ENCODE measurements around the gene LARGE2.

DNA sequence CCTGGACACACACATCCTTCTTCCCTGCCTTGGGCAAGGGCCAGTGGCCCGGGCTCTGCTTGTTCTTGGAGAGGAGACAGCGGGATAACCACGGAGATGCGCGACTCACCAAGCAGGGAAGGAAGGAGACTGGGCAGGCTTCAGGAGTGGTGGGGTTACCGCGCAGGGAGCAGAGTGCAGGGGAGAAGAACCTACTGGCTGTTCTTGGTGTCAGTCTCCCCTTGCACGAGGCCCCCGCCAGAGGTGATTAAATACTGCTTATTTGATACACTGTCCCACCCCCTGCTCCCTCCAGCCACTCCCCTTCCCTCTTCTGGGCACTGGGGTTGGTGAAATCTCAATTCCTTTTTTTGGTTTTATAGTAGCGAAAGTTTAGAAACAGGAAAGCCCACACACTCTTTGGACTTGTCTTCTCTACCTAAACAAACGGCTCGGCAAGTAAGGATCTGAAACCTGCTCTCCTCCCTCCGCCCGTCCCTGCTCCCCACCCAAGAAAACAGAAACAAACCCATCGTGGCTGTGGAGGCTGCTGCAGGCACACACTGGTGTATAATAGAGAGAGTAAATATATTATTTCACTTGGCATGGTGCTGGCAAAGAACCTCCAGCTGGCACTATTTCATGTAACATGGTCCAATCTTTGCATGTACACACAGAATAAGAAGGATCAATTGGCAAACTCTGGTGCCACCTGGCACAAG is 10.8 kb downstream of the LARGE2 start:
- TF ChIP-seq, protein P1, sequence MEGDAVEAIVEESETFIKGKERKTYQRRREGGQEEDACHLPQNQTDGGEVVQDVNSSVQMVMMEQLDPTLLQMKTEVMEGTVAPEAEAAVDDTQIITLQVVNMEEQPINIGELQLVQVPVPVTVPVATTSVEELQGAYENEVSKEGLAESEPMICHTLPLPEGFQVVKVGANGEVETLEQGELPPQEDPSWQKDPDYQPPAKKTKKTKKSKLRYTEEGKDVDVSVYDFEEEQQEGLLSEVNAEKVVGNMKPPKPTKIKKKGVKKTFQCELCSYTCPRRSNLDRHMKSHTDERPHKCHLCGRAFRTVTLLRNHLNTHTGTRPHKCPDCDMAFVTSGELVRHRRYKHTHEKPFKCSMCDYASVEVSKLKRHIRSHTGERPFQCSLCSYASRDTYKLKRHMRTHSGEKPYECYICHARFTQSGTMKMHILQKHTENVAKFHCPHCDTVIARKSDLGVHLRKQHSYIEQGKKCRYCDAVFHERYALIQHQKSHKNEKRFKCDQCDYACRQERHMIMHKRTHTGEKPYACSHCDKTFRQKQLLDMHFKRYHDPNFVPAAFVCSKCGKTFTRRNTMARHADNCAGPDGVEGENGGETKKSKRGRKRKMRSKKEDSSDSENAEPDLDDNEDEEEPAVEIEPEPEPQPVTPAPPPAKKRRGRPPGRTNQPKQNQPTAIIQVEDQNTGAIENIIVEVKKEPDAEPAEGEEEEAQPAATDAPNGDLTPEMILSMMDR (IDR thresholded peaks at IDR 0.05 in 2 of 3, conservative IDR thresholded peaks at IDR 0.05 in 1 of 3; ENCODE audit: insufficient read depth in 2 of 3, low read depth in 1 of 3, low read length in 3 of 3) = no peak
- no peak for TF ChIP-seq NCOA2 (IDR thresholded peaks at IDR 0.05; ENCODE audit: partially characterized antibody in 2 of 2)
- no peak for TF ChIP-seq NFRKB (IDR thresholded peaks at IDR 0.05; ENCODE audit: low read depth)
- no peak for TF ChIP-seq POLR2A (conservative IDR thresholded peaks at IDR 0.05)
- TF ChIP-seq CBX3 (IDR thresholded peaks at IDR 0.05; ENCODE audit: borderline replicate concordance in 1 of 2, low read length in 2 of 2) = no peak
- no peak for TF ChIP-seq CBX8 (IDR thresholded peaks at IDR 0.05; ENCODE audit: borderline replicate concordance, extremely low read depth, low read depth, low read length, poor library complexity, severe bottlenecking)
- TF ChIP-seq CHD1 (IDR thresholded peaks at IDR 0.05; ENCODE audit: low read length) = no peak

All from K562 (cell line).